SU-DHL-6 (cell line): ENCODE results near the gene MB.

Experiments used
- EZH2phosphoT487 ChIP-seq: fragments of 200-600 bp; sonication (generic), shearing (Covaris generic); conservative IDR thresholded peaks from 2 replicates; pipeline ENCODE4 v1.6.1; 2018; ENCODE audit warnings: mild to moderate bottlenecking, antibody characterized with exemption, low read length, moderate library complexity, mixed read lengths
- TF ChIP-seq, protein P1 (sequence below): fragments of 200-600 bp; sonication (generic); IDR thresholded peaks from one replicate; pipeline ENCODE4 v1.5.1; 2017; ENCODE audit warnings: antibody characterized with exemption, mild to moderate bottlenecking, low read length, moderate library complexity; ENCODE audit not compliant: insufficient read depth, poor library complexity, severe bottlenecking

DNA sequence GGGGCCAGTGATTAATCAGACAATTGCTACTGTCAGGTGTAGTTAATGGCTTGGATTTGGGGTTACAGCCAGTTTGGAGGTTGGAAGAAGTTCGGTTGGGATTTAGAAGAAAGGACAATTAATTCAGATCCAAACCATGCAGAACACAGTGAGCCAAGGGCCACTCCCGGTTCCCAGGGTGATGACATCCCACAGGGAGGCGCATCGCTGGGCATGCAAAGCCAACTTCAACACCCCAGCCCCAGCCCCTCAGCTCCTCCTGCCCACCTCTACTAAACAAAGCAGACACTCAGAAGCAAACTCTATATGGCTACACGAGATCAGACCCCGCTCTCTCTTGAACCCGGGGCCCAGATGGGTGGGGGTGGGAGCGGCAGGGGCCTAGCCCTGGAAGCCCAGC lies 10.2 kb downstream of the MB start:
- no peak for TF ChIP-seq EZH2phosphoT487
- TF ChIP-seq, protein P1, sequence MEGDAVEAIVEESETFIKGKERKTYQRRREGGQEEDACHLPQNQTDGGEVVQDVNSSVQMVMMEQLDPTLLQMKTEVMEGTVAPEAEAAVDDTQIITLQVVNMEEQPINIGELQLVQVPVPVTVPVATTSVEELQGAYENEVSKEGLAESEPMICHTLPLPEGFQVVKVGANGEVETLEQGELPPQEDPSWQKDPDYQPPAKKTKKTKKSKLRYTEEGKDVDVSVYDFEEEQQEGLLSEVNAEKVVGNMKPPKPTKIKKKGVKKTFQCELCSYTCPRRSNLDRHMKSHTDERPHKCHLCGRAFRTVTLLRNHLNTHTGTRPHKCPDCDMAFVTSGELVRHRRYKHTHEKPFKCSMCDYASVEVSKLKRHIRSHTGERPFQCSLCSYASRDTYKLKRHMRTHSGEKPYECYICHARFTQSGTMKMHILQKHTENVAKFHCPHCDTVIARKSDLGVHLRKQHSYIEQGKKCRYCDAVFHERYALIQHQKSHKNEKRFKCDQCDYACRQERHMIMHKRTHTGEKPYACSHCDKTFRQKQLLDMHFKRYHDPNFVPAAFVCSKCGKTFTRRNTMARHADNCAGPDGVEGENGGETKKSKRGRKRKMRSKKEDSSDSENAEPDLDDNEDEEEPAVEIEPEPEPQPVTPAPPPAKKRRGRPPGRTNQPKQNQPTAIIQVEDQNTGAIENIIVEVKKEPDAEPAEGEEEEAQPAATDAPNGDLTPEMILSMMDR: no peak
